ENCODE measurements around the gene NTMT2.

GRCh38 chr1:170204121-170204520 lies 58.4 kb downstream of the NTMT2 start:
- no peak for TF ChIP-seq CTCF (conservative IDR thresholded peaks at IDR 0.05; ENCODE audit: low read length)
- no peak for TF ChIP-seq EZH2phosphoT487 (IDR thresholded peaks at IDR 0.05; ENCODE audit: borderline replicate concordance)

Data from Loucy (cell line).